Gastrocnemius medialis (tissue), 4 donors: ENCODE data around the gene GXYLT1. TPM values are rescaled to one million over a fixed set of nuclear protein-coding genes. Genes with fewer than 3 reads are reported as not detected.

Experiments used
- ATAC-seq, 2 donors: fragments of 150-250 bp; one replicate each; pipeline ENCODE4 v1.9.1; 2016
- DNase-seq, 2 donors: peaks; one replicate each; pipeline ENCODE4 v3.0.0-alpha.2; 2019
- H3K27ac ChIP-seq, 4 donors: fragments of 200-600 bp; sonication (generic); 1 replicate in 1 of 4; 2 replicates in 3 of 4; pipeline ENCODE4 v1.5.1; 2016 to 2018; ENCODE audit warnings: mild to moderate bottlenecking in 2 of 4, moderate library complexity in 1 of 4
- H3K27me3 ChIP-seq, 3 donors: fragments of 200-600 bp; sonication (generic) in 2 of 3; 1 replicate in 1 of 3; 2 replicates in 2 of 3; pipeline versions ENCODE4 v1.5.1 to v1.6.0; 2016 to 2019; ENCODE audit warnings: mild to moderate bottlenecking in 1 of 3, moderate library complexity in 1 of 3
- H3K36me3 ChIP-seq, 2 donors: fragments of 200-600 bp; sonication (generic) in 1 of 2; one replicate each; pipeline ENCODE4 v1.5.1; 2017 to 2018
- H3K4me1 ChIP-seq, 2 donors: fragments of 200-600 bp; sonication (generic) in 1 of 2; one replicate each; pipeline ENCODE4 v1.5.1; 2016 to 2017; ENCODE audit warnings: mild to moderate bottlenecking in 2 of 2
- H3K4me3 ChIP-seq, 4 donors: fragments of 200-600 bp; sonication (generic) in 3 of 4; 1 replicate in 1 of 4; 2 replicates in 3 of 4; pipeline ENCODE4 v1.5.1; 2016 to 2019; ENCODE audit warnings: mild to moderate bottlenecking in 2 of 4
- H3K9me3 ChIP-seq, 3 donors: fragments of 200-600 bp; sonication (generic) in 2 of 3; 1 replicate in 1 of 3; 2 replicates in 2 of 3; pipeline ENCODE4 v1.5.1; 2016 to 2019
- POLR2A ChIP-seq, 2 donors: fragments of 450-650 bp; IDR thresholded peaks; one replicate each; pipeline ENCODE4 v1.6.1; 2017; ENCODE audit warnings: antibody characterized with exemption in 2 of 2, mild to moderate bottlenecking in 2 of 2, moderate library complexity in 2 of 2
- in situ Hi-C, 4 donors: fragments of 200-750 bp; cut with MboI; loops; one replicate each; pipeline versions ENCODE4 v1.15.0 to v1.8.0; 2017; ENCODE audit warnings: low sequenced_read_pairs in 4 of 4
- intact Hi-C: fragments of 100-400 bp; cut with DNase I; formaldehyde crosslinking; loops from one replicate; pipeline ENCODE4 v1.15.1; 2023; ENCODE audit warnings: low total_unique reads
- total RNA-seq, 4 donors: library from RNA; depleted of rRNA; stranded (reverse); fragments of >200 nt; gene quantifications; one replicate each; pipeline versions ENCODE4 v1.1.0 to v1.2.3, GENCODE V29; 2016
- TF ChIP-seq, protein P1 (sequence below), 5 experiments: fragments of 450-650 bp in 3 of 5; fragments of 200-600 bp in 2 of 5; sonication (generic) in 2 of 5; IDR thresholded peaks in 4 of 5; conservative IDR thresholded peaks in 1 of 5; 1 replicate in 4 of 5; 2 replicates in 1 of 5; pipeline ENCODE4 v1.5.1; 2016 to 2019; ENCODE audit warnings: antibody characterized with exemption in 5 of 5, mild to moderate bottlenecking in 3 of 5, moderate library complexity in 3 of 5

Gene GXYLT1
- total RNA-seq, 4 donors from 2014 or later = 4.4 to 5.5 (median 5.0) TPM

DNA sequence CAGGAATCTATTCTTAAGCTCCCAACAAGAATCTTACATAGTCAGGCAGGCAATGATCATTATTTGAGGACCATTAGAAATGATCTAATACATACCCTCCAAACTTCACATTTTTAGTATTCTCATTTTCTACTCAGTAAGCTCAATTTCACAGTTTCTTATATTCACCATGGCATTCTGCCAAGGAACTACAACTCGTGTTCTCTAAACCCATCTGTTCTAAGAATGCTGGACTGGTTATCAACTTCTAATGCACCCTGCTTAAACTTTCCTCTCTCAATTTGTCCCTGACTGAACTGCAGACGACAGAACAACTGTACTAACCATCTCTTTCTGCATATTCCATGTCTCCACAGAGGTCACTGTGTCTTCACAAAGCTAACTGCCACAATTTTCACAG is 58.6 kb downstream of the GXYLT1 start:
- peaks cover 0 to 5% of the 10 kb centered on the region in 2 donors for H3K36me3 ChIP-seq
- H3K27ac ChIP-seq = no peak overlapping the region
- no peak for TF ChIP-seq POLR2A (IDR thresholded peaks at IDR 0.05)
- TF ChIP-seq, protein P1, sequence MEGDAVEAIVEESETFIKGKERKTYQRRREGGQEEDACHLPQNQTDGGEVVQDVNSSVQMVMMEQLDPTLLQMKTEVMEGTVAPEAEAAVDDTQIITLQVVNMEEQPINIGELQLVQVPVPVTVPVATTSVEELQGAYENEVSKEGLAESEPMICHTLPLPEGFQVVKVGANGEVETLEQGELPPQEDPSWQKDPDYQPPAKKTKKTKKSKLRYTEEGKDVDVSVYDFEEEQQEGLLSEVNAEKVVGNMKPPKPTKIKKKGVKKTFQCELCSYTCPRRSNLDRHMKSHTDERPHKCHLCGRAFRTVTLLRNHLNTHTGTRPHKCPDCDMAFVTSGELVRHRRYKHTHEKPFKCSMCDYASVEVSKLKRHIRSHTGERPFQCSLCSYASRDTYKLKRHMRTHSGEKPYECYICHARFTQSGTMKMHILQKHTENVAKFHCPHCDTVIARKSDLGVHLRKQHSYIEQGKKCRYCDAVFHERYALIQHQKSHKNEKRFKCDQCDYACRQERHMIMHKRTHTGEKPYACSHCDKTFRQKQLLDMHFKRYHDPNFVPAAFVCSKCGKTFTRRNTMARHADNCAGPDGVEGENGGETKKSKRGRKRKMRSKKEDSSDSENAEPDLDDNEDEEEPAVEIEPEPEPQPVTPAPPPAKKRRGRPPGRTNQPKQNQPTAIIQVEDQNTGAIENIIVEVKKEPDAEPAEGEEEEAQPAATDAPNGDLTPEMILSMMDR (IDR thresholded peaks at IDR 0.05 in 4 of 5, conservative IDR thresholded peaks at IDR 0.05 in 1 of 5) = no peak
- no peaks in the 10 kb centered on the region for H3K9me3 ChIP-seq
- H3K27me3 ChIP-seq = no peaks in the 10 kb centered on the region
- peaks cover 4 to 5% of the 10 kb centered on the region in 2 donors for H3K4me1 ChIP-seq
- ATAC-seq = no peak
- no peak overlapping the region for H3K4me3 ChIP-seq
- in situ Hi-C loops (no loop called here), intact Hi-C loops (no loop called here)
- DNase-seq = no peak

DNA sequence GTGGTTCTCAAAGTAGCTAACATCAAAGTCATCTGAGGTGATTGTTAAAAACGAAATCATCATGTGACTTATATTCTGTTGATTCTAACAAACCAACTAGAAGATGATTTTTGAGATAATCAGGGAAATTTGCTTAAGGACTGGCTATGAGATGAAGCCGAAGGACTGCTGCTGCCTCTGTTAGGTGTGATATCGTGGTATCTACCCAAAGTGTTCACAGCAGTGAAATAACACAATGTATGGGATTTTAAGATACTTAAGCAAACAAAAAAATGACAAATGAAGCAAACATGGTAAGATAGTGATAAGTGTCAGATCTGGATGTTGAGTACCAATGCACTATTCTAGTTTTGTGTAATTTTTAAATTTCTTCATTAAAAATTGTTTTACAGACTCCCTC is 59.1 kb downstream of the GXYLT1 start:
- Histone ChIP-seq H3K27me3 (no peaks in the 10 kb centered on the region), H3K4me3 (no peak overlapping the region), H3K9me3 (no peaks in the 10 kb centered on the region), H3K4me1 (peaks cover 4 to 5% of the 10 kb centered on the region in 2 donors), H3K27ac (no peak overlapping the region), H3K36me3 (peaks cover 0 to 5% of the 10 kb centered on the region in 2 donors)
- no peak for ATAC-seq
- TF ChIP-seq, protein P1 (IDR thresholded peaks at IDR 0.05 in 4 of 5, conservative IDR thresholded peaks at IDR 0.05 in 1 of 5) = no peak
- TF ChIP-seq POLR2A (IDR thresholded peaks at IDR 0.05) = no peak
- in situ Hi-C loops (no loop called here), intact Hi-C loops (no loop called here)
- no peak for DNase-seq

DNA sequence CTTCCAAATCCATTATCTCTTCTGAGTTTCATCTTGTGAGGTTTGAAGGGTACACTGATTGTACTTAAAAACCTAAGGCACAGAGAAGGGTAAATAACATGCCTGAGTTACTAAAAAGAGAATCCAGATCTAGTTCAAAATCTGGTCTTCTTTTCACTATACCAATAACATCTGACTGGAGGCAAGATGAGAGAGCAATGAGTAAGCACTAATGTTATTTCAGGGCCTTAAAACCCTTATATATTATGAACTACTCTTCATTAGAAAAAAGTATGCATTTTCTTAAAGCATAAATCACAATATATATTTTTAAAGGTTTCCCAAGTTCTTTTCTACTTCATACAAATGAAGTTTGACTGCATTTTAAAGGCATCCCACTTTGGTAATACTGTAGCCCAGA is 60.2 kb downstream of the GXYLT1 start:
- H3K4me3 ChIP-seq = no peak overlapping the region
- in situ Hi-C loops = no loop called here
- no peak for DNase-seq
- no peak for ATAC-seq
- peaks cover 4 to 5% of the 10 kb centered on the region in 2 donors for H3K4me1 ChIP-seq
- H3K27me3 ChIP-seq = no peaks in the 10 kb centered on the region
- intact Hi-C loops = no loop called here
- peaks cover 0 to 5% of the 10 kb centered on the region in 2 donors for H3K36me3 ChIP-seq
- no peaks in the 10 kb centered on the region for H3K9me3 ChIP-seq
- TF ChIP-seq, protein P1 (IDR thresholded peaks at IDR 0.05 in 4 of 5, conservative IDR thresholded peaks at IDR 0.05 in 1 of 5) = no peak
- TF ChIP-seq POLR2A (IDR thresholded peaks at IDR 0.05) = no peak
- no peak overlapping the region for H3K27ac ChIP-seq

DNA sequence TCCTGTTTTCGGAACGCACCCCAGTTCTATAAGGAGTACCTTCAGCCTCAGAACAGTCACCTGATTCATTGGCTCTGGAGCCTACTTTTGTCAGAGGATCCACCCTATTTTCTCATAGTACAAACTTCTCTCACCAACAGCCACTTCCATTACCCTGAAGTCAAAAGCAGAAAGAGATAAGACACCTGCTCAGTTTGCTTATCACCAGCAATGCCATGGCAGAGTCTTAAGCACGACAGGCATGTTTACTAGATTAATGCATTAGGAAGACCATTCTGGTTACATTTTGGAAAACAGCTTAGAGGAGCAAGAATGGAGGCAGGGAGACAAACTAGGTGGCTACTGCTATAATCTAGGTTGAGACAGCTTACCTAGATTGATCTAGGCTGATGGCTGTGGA is 67.7 kb downstream of the GXYLT1 start:
- no peaks in the 10 kb centered on the region for H3K27me3 ChIP-seq
- DNase-seq (no peak), ATAC-seq (no peak)
- TF ChIP-seq, protein P1 (IDR thresholded peaks at IDR 0.05 in 4 of 5, conservative IDR thresholded peaks at IDR 0.05 in 1 of 5) = no peak
- TF ChIP-seq POLR2A (IDR thresholded peaks at IDR 0.05) = no peak
- no peak overlapping the region for H3K4me3 ChIP-seq
- no peaks in the 10 kb centered on the region for H3K4me1 ChIP-seq
- intact Hi-C loops (no loop called here), in situ Hi-C loops (no loop called here)
- no peak overlapping the region for H3K27ac ChIP-seq
- no peaks in the 10 kb centered on the region for H3K36me3 ChIP-seq
- no peaks in the 10 kb centered on the region for H3K9me3 ChIP-seq

DNA sequence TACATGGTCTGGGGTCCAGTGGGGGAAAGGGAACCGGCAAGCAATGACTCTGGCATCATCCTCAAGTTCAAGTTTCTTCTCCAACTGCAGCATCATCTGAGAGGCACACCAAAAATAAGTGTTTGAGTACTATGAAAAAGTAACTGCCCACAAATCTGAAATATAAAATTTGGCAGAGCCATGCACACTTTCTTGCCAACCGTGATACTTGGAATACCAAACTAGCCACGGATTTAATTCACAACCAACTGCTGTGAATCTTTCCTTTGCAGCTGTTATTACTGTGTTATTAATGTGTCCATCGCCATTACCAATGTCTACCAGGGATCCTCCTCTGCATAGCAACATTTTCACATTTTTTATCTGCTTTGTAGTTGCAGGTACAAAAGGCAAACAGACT is 74.6 kb downstream of the GXYLT1 start:
- Histone ChIP-seq H3K9me3 (no peaks in the 10 kb centered on the region), H3K36me3 (no peaks in the 10 kb centered on the region), H3K27ac (no peak overlapping the region), H3K27me3 (no peaks in the 10 kb centered on the region), H3K4me3 (no peak overlapping the region), H3K4me1 (no peaks in the 10 kb centered on the region)
- no peak for DNase-seq
- in situ Hi-C loops (no loop called here), intact Hi-C loops (no loop called here)
- ATAC-seq = no peak
- TF ChIP-seq, protein P1 (IDR thresholded peaks at IDR 0.05 in 4 of 5, conservative IDR thresholded peaks at IDR 0.05 in 1 of 5) = no peak
- TF ChIP-seq POLR2A (IDR thresholded peaks at IDR 0.05) = no peak
